HL-60/S4 treated with phorbol 12-myristate 13-acetate at 8.2 ng/mL for 4 days and 3 days (cell line): ENCODE data around the gene GOLGA6L7.
"Not testable (repeated sequence)": the region's sequence is repeated elsewhere in the genome, so short reads cannot be mapped to it uniquely, and the experiment has no call there.

Experiments
- in situ Hi-C: fragments of 300-500 bp; cut with MboI; formaldehyde crosslinking; loops from 2 replicates; pipeline ENCODE4 v1.15.0; 2022; ENCODE audit warnings: low sequenced_read_pairs

The GOLGA6L7 gene

GRCh38 chr15:28848521-28848920 lies at the start of gene GOLGA6L7:
TSS of gene GOLGA6L7 (minus strand) at chr15:28848644. CDS start at chr15:28848549, 95 bp downstream.
- in situ Hi-C loops, result not testable (repeated sequence)

GRCh38 chr15:28897861-28898585 lies 49.6 kb upstream of the GOLGA6L7 start:
- in situ Hi-C loops, result no loop called here

GRCh38 chr15:28896951-28897350 lies 48.5 kb upstream of the GOLGA6L7 start:
- in situ Hi-C loops, result no loop called here

GRCh38 chr15:28895566-28895965 lies 47.1 kb upstream of the GOLGA6L7 start:
- in situ Hi-C loops, result no loop called here

GRCh38 chr15:28895146-28895545 lies 46.7 kb upstream of the GOLGA6L7 start:
- in situ Hi-C loops, result no loop called here

- in situ Hi-C loops, result no loop called here
These were observed 46.2 kb upstream of the GOLGA6L7 start for GRCh38 chr15:28894631-28895030.

- in situ Hi-C loops, result no loop called here
These were observed 44.6 kb upstream of the GOLGA6L7 start for GRCh38 chr15:28892789-28893610.

- in situ Hi-C loops, result no loop called here
These were observed 43.1 kb upstream of the GOLGA6L7 start for GRCh38 chr15:28891588-28891987.

GRCh38 chr15:28890711-28891495 lies 42.5 kb upstream of the GOLGA6L7 start:
- in situ Hi-C loops, result no loop called here

- in situ Hi-C loops, result not testable (repeated sequence)
These were observed 41.8 kb upstream of the GOLGA6L7 start for GRCh38 chr15:28890291-28890690.

- in situ Hi-C loops, result not testable (repeated sequence)
These were observed 41.4 kb upstream of the GOLGA6L7 start for GRCh38 chr15:28889871-28890270.

GRCh38 chr15:28889346-28889745 lies 40.9 kb upstream of the GOLGA6L7 start:
- in situ Hi-C loops, result no loop called here

GRCh38 chr15:28888900-28889299 lies 40.5 kb upstream of the GOLGA6L7 start:
- in situ Hi-C loops, result no loop called here

- in situ Hi-C loops, result no loop called here
These were observed 40.0 kb upstream of the GOLGA6L7 start for GRCh38 chr15:28888302-28888894.

GRCh38 chr15:28887339-28888174 lies 39.1 kb upstream of the GOLGA6L7 start:
- in situ Hi-C loops, result no loop called here

GRCh38 chr15:28886431-28887338 lies 38.2 kb upstream of the GOLGA6L7 start:
- in situ Hi-C loops, result no loop called here

- in situ Hi-C loops, result no loop called here
These were observed 37.4 kb upstream of the GOLGA6L7 start, which contains the start of gene APBA2 for GRCh38 chr15:28885630-28886430. TSS of gene APBA2 (plus strand) at chr15:28885974. CDS start at chr15:29053885, 167,911 bp downstream.

- in situ Hi-C loops, result no loop called here
These were observed 36.7 kb upstream of the GOLGA6L7 start for GRCh38 chr15:28885128-28885629.
